HepG2 (cell line): ENCODE results near the gene EPSTI1.

Experiments
- CBX5 ChIP-seq: sonication (generic); formaldehyde crosslinking; IDR thresholded peaks from 2 replicates; pipeline ENCODE4 v1.4.0; 2020; ENCODE audit warnings: missing genetic modification reagents, borderline replicate concordance
- CREB1 ChIP-seq, 2 experiments: fragments of 450-650 bp in 1 of 2; IDR thresholded peaks; 2 replicates each; pipeline ENCODE4 v1.6.1; 2016 to 2017; ENCODE audit warnings: control low read depth in 1 of 2, mild to moderate bottlenecking in 1 of 2, missing compliant biosample characterization in 1 of 2, missing genetic modification characterization in 1 of 2
- FOXA1 ChIP-seq, 2 experiments: fragments of 450-650 bp in 1 of 2; sonication (generic) in 1 of 2; formaldehyde crosslinking in 1 of 2; IDR thresholded peaks; 2 replicates each; pipeline versions ENCODE4 v1.4.0 to v1.6.1; 2016 to 2020; ENCODE audit warnings: missing genetic modification reagents in 1 of 2
- NFYB ChIP-seq: sonication (generic); formaldehyde crosslinking; IDR thresholded peaks from 2 replicates; pipeline ENCODE4 v1.4.0; 2020; ENCODE audit warnings: missing genetic modification reagents
- SALL1 ChIP-seq: sonication (generic); formaldehyde crosslinking; IDR thresholded peaks from 2 replicates; pipeline ENCODE4 v1.8.0; 2022; ENCODE audit warnings: mild to moderate bottlenecking, missing genetic modification reagents
- STAG1 ChIP-seq: sonication (generic); formaldehyde crosslinking; IDR thresholded peaks from 2 replicates; pipeline ENCODE4 v1.4.0; 2020; ENCODE audit warnings: missing genetic modification reagents
- STAT5B ChIP-seq: sonication (generic); formaldehyde crosslinking; IDR thresholded peaks from 2 replicates; pipeline ENCODE4 v1.4.0; 2020; ENCODE audit warnings: missing genetic modification reagents
- ZNF24 ChIP-seq: fragments of 450-650 bp; IDR thresholded peaks from 2 replicates; pipeline ENCODE4 v1.6.1; 2017; ENCODE audit warnings: antibody characterized with exemption, mild to moderate bottlenecking
- ZSCAN9 ChIP-seq: IDR thresholded peaks from 2 replicates; pipeline ENCODE4 v1.6.1; 2016; ENCODE audit warnings: borderline replicate concordance
- TF ChIP-seq, protein P1 (sequence below): sonication (generic); formaldehyde crosslinking; IDR thresholded peaks from 2 replicates; pipeline ENCODE4 v1.5.0; 2020; ENCODE audit warnings: mild to moderate bottlenecking, missing genetic modification reagents, moderate library complexity

DNA sequence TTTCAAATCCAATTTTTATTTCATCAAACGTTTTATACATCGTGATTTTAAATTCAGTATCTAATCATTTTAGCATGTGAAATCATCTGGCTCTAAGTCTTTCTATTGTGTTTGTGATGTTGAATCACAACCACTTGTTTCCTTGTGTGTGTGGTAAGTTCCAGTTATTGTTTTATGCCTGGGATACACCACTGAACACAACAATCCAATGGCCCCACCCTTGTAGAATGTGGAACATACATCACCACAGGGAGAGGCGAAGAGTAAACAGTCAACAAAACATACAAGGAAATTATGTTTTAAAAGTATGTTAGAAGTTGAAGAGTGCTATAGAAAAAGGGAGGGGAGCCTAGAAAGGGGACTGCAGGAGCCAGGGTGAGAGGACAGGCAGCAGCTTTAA, 100.5 kb downstream of the EPSTI1 start:
- TF ChIP-seq SALL1 (no peak), STAG1 (no peak), ZSCAN9 (CRISPR knock-in tag) (no peak), NFYB (CRISPR knock-in tag) (no peak), CBX5 (CRISPR knock-in tag) (no peak), CREB1 (IDR thresholded peaks at IDR 0.05) (no peak), CREB1 (CRISPR knock-in tag; IDR thresholded peaks at IDR 0.05) (no peak), ZNF24 (no peak), FOXA1 (IDR thresholded peaks at IDR 0.05) (no peak), FOXA1 (CRISPR knock-in tag; IDR thresholded peaks at IDR 0.05) (no peak), STAT5B (no peak)
- TF ChIP-seq, protein P1, sequence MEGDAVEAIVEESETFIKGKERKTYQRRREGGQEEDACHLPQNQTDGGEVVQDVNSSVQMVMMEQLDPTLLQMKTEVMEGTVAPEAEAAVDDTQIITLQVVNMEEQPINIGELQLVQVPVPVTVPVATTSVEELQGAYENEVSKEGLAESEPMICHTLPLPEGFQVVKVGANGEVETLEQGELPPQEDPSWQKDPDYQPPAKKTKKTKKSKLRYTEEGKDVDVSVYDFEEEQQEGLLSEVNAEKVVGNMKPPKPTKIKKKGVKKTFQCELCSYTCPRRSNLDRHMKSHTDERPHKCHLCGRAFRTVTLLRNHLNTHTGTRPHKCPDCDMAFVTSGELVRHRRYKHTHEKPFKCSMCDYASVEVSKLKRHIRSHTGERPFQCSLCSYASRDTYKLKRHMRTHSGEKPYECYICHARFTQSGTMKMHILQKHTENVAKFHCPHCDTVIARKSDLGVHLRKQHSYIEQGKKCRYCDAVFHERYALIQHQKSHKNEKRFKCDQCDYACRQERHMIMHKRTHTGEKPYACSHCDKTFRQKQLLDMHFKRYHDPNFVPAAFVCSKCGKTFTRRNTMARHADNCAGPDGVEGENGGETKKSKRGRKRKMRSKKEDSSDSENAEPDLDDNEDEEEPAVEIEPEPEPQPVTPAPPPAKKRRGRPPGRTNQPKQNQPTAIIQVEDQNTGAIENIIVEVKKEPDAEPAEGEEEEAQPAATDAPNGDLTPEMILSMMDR (CRISPR knock-in tag), result no peak
